ENCODE data around the gene C6orf47. TPM values are rescaled to one million over a fixed set of nuclear protein-coding genes. Genes with fewer than 3 reads are reported as not detected.

C6orf47 gene
- total RNA-seq, 1 donor from 2014 or later, result 28.8 TPM

GRCh38 chr6:31622684-31623091 lies 37.9 kb downstream of the C6orf47 start:
- Mint-ChIP-seq H3K4me3 (ENCODE audit: unreplicated experiment) (peak overlapping the region; percentile 89), H3K27me3 (ENCODE audit: unreplicated experiment) (peaks cover 8% of the 10 kb centered on the region)

GRCh38 chr6:31621991-31622390 lies 38.6 kb downstream of the C6orf47 start:
- no peak for TF ChIP-seq CTCF (IDR thresholded peaks at IDR 0.05; ENCODE audit: partially characterized antibody, unreplicated experiment)

More at GRCh38 chr6:31622684-31623091, 37.9 kb downstream of the C6orf47 start:
- no peak for TF ChIP-seq CTCF (IDR thresholded peaks at IDR 0.05; ENCODE audit: partially characterized antibody, unreplicated experiment)
- Mint-ChIP-seq H3K4me1 (ENCODE audit: low read depth, unreplicated experiment) (peaks cover 17% of the 10 kb centered on the region), H3K9me3 (ENCODE audit: unreplicated experiment) (peaks cover 8% of the 10 kb centered on the region), H3K36me3 (ENCODE audit: unreplicated experiment) (peaks cover 7% of the 10 kb centered on the region), H3K27ac (ENCODE audit: unreplicated experiment) (peak overlapping the region; percentile 89)
- no peak for DNase-seq

GRCh38 chr6:31621320-31621939 lies 39.1 kb downstream of the C6orf47 start:
- H3K4me1 Mint-ChIP-seq (ENCODE audit: low read depth, unreplicated experiment), result peaks cover 20% of the 10 kb centered on the region
- peak overlapping the region; percentile 89 for H3K27ac Mint-ChIP-seq (ENCODE audit: unreplicated experiment)
- peaks cover 4% of the 10 kb centered on the region for H3K36me3 Mint-ChIP-seq (ENCODE audit: unreplicated experiment)

More at GRCh38 chr6:31621991-31622390, 38.6 kb downstream of the C6orf47 start:
- H3K9me3 Mint-ChIP-seq (ENCODE audit: unreplicated experiment), result peaks cover 4% of the 10 kb centered on the region
- H3K4me1 Mint-ChIP-seq (ENCODE audit: low read depth, unreplicated experiment), result peaks cover 17% of the 10 kb centered on the region
- H3K27me3 Mint-ChIP-seq (ENCODE audit: unreplicated experiment), result peaks cover 8% of the 10 kb centered on the region
- H3K36me3 Mint-ChIP-seq (ENCODE audit: unreplicated experiment), result peaks cover 4% of the 10 kb centered on the region
- H3K27ac Mint-ChIP-seq (ENCODE audit: unreplicated experiment), result peak overlapping the region; percentile 89
- no peak for DNase-seq
- H3K4me3 Mint-ChIP-seq (ENCODE audit: unreplicated experiment), result peak overlapping the region; percentile 89

DNA sequence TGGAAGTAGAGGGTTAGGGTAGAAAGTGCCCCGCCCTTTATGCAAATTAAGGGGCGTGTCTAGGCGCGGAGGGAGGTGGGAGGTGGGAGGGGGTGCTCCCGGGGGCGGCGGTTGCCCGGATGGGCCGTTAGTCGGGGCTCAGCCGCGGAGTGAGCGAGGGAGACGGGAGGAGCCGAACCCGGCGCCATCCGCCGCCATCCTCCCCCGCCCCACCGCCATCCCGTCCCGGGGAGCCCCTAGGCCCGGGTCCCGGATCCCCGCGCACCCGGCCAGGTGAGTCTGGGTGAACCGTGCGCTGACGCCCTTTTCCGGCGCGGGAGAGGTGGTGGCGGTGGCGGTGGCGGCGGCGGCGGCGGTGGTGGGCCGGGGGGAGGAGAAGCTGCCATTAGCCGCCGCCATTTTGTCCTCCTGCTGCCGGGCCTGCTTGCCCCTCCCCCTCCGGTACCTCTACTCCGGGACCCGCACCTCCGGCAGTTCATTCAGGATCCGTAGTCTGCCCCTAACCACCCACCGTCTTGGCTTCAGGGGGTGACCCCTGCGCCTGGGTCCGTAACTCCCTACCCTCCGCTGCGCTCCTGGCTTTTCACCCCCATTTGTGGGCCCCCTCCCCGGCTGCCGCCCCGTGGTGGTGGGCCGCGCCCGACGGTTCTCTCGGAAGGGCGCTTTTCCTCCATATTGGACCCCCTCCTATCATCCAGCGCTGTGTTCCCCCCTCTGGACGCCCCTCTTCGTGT lies 39.8 kb downstream of the C6orf47 start, which contains the start of gene PRRC2A:
Gene PRRC2A, plus strand, starts transcription at position 130 of the 734 bp plus-strand sequence. CDS start 2,075 bp downstream, outside the sequence.
- peaks cover 4% of the 10 kb centered on the region for H3K36me3 Mint-ChIP-seq (ENCODE audit: unreplicated experiment)
- peak within 1 kb of the TSS; percentile 99 for H3K27ac Mint-ChIP-seq (ENCODE audit: unreplicated experiment)
- H3K9me3 Mint-ChIP-seq (ENCODE audit: unreplicated experiment), result peaks cover 4% of the 10 kb centered on the region
- H3K27me3 Mint-ChIP-seq (ENCODE audit: unreplicated experiment), result peaks cover 6% of the 10 kb centered on the region
- H3K4me1 Mint-ChIP-seq (ENCODE audit: low read depth, unreplicated experiment), result peaks cover 20% of the 10 kb centered on the region
- DNase-seq, result peak; percentile 96
- no peak for TF ChIP-seq CTCF (IDR thresholded peaks at IDR 0.05; ENCODE audit: partially characterized antibody, unreplicated experiment)
- H3K4me3 Mint-ChIP-seq (ENCODE audit: unreplicated experiment), result peak within 1 kb of the TSS; percentile 95

More at GRCh38 chr6:31621320-31621939, 39.1 kb downstream of the C6orf47 start:
- TF ChIP-seq CTCF (IDR thresholded peaks at IDR 0.05; ENCODE audit: partially characterized antibody, unreplicated experiment), result no peak
- Mint-ChIP-seq H3K9me3 (ENCODE audit: unreplicated experiment) (peaks cover 4% of the 10 kb centered on the region), H3K27me3 (ENCODE audit: unreplicated experiment) (peaks cover 6% of the 10 kb centered on the region), H3K4me3 (ENCODE audit: unreplicated experiment) (peak overlapping the region; percentile 89)
- no peak for DNase-seq

All from glutamatergic neuron (in vitro differentiated cells).